Measurements from ENCODE around the gene MKI67.

DNA sequence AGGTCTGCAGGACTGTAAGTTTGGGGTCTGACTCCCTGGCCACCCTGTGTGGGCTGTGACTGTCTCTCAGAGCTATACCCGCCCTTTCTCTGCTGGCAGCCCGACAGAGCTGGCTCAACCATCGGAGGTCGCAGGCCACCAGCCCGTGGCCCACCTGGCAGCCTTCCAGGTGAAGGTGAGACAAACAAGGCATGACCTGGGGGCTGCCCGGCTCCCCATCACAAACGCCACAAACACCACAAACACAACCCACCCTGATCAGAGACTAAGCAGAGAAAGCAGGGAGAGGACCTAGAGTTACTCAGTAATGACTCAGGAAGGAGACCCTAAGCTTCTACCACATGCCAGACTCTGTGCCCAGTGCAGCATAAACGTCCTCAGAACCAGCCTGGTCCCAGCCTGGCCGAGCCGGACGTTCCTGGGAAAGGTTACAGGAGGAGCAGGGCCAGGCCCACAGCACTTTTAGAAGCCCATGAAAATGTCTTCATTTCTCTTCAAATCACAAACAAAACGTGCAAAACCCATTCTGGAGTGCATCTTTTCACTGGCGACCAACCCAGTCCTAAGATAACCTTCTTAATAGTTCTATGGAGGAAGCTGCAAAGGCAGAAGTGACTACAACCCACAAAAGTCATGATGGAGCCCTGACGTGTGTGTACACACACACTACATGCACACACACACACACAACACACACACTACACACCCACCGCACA lies 66.8 kb downstream of the MKI67 start:
- TF ChIP-seq SMC3 (IDR thresholded peaks at IDR 0.05; ENCODE audit: low read depth, low read length) (no peak), RCOR1 (IDR thresholded peaks at IDR 0.05; ENCODE audit: insufficient replicate concordance, low read length) (no peak), POLR2A (IDR thresholded peaks at IDR 0.05; ENCODE audit: low read depth, low read length) (no peak), MXI1 (IDR thresholded peaks at IDR 0.05; ENCODE audit: borderline replicate concordance, low read depth, low read length) (no peak), RAD21 (IDR thresholded peaks at IDR 0.05; ENCODE audit: low read length) (no peak), MAZ (IDR thresholded peaks at IDR 0.05; ENCODE audit: borderline replicate concordance, low read depth, low read length) (no peak), MAFK (IDR thresholded peaks at IDR 0.05; ENCODE audit: low read depth, low read length) (no peak), CHD1 (IDR thresholded peaks at IDR 0.05; ENCODE audit: low read depth, low read length) (no peak), BHLHE40 (IDR thresholded peaks at IDR 0.05; ENCODE audit: low read depth, low read length) (no peak), NFE2L2 (IDR thresholded peaks at IDR 0.05; ENCODE audit: low read depth, low read length) (no peak)
- TF ChIP-seq, protein P1, sequence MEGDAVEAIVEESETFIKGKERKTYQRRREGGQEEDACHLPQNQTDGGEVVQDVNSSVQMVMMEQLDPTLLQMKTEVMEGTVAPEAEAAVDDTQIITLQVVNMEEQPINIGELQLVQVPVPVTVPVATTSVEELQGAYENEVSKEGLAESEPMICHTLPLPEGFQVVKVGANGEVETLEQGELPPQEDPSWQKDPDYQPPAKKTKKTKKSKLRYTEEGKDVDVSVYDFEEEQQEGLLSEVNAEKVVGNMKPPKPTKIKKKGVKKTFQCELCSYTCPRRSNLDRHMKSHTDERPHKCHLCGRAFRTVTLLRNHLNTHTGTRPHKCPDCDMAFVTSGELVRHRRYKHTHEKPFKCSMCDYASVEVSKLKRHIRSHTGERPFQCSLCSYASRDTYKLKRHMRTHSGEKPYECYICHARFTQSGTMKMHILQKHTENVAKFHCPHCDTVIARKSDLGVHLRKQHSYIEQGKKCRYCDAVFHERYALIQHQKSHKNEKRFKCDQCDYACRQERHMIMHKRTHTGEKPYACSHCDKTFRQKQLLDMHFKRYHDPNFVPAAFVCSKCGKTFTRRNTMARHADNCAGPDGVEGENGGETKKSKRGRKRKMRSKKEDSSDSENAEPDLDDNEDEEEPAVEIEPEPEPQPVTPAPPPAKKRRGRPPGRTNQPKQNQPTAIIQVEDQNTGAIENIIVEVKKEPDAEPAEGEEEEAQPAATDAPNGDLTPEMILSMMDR (conservative IDR thresholded peaks at IDR 0.05; ENCODE audit: low read depth, low read length) = no peak
- TF ChIP-seq, protein P2, sequence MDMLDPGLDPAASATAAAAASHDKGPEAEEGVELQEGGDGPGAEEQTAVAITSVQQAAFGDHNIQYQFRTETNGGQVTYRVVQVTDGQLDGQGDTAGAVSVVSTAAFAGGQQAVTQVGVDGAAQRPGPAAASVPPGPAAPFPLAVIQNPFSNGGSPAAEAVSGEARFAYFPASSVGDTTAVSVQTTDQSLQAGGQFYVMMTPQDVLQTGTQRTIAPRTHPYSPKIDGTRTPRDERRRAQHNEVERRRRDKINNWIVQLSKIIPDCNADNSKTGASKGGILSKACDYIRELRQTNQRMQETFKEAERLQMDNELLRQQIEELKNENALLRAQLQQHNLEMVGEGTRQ (IDR thresholded peaks at IDR 0.05; ENCODE audit: low read depth, low read length) = no peak
- TF ChIP-seq, protein P3, sequence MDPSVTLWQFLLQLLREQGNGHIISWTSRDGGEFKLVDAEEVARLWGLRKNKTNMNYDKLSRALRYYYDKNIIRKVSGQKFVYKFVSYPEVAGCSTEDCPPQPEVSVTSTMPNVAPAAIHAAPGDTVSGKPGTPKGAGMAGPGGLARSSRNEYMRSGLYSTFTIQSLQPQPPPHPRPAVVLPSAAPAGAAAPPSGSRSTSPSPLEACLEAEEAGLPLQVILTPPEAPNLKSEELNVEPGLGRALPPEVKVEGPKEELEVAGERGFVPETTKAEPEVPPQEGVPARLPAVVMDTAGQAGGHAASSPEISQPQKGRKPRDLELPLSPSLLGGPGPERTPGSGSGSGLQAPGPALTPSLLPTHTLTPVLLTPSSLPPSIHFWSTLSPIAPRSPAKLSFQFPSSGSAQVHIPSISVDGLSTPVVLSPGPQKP (IDR thresholded peaks at IDR 0.05; ENCODE audit: borderline replicate concordance, low read depth, low read length) = no peak
